Measurements from ENCODE around the gene MPG.
"Not testable (repeated sequence)": the region's sequence is repeated elsewhere in the genome, so short reads cannot be mapped to it uniquely, and the experiment has no call there.

MPG gene

GRCh38 chr16:118857-119256 is 40.8 kb downstream of the MPG start:
- FAIRE-seq: no peak

- no peak for FAIRE-seq
These were observed 41.3 kb downstream of the MPG start for GRCh38 chr16:119295-119694.

GRCh38 chr16:119835-120491 is 41.9 kb downstream of the MPG start:
- no peak for FAIRE-seq

GRCh38 chr16:120756-121155 is 42.7 kb downstream of the MPG start:
- FAIRE-seq: no peak

- FAIRE-seq: no peak
These were observed 44.3 kb downstream of the MPG start for GRCh38 chr16:122361-122760.

- not testable (repeated sequence) for FAIRE-seq
These were observed 45.7 kb downstream of the MPG start for GRCh38 chr16:123558-124350.

- no peak for FAIRE-seq
These were observed 47.0 kb downstream of the MPG start for GRCh38 chr16:125011-125410.

GRCh38 chr16:129075-129474 is 51.0 kb downstream of the MPG start:
- no peak for FAIRE-seq

- no peak for FAIRE-seq
These were observed 52.6 kb downstream of the MPG start for GRCh38 chr16:130533-131173.

GRCh38 chr16:132120-132519 is 54.1 kb downstream of the MPG start:
- no peak for FAIRE-seq

- no peak for FAIRE-seq
These were observed 55.7 kb downstream of the MPG start for GRCh38 chr16:133716-134115.

All from G401.6 (cell line).